CD4-positive, alpha-beta T cell (primary cell): ENCODE measurements around the gene ZBTB22. TPM values are rescaled to one million over a fixed set of nuclear protein-coding genes. Genes with fewer than 3 reads are reported as not detected.

Experiments used
- ATAC-seq: fragments of 200-7000 bp; cut with Tn5 transposase; one replicate; pipeline ENCODE4 v1.10.0; 2022; ENCODE audit warnings: mild to moderate bottlenecking; ENCODE audit not compliant: poor library complexity
- CTCF ChIA-PET: fragments of 350-600 bp; sonication (Branson Sonifier 250); formaldehyde crosslinking; loops from one replicate; lab custom pipeline; 2021; ENCODE audit warnings: antibody characterized with exemption, inconsistent platforms; lab: Charles Lee
- POLR2A ChIA-PET: fragments of 350-600 bp; sonication (Branson Sonifier 250); formaldehyde crosslinking; loops from one replicate; lab custom pipeline; 2021; ENCODE audit warnings: antibody characterized with exemption, inconsistent platforms; lab: Charles Lee
- DNase-seq, 14 experiments: peaks; one replicate each; pipeline ENCODE4 v3.0.0-alpha.2; 2013 to 2020; ENCODE audit warnings: mixed read lengths in 2 of 14
- H3K27ac ChIP-seq, 2 donors: one replicate each; pipeline versions ENCODE4 v1.5.1 to v1.7.0; 2013; ENCODE audit warnings: low read length in 2 of 2, low read depth in 1 of 2, mild to moderate bottlenecking in 1 of 2
- H3K27me3 ChIP-seq, 2 experiments: 1 replicate in 1 of 2; 2 replicates in 1 of 2; pipeline versions ENCODE4 v1.6.1 to v1.7.0; 2013; ENCODE audit warnings: low read length in 2 of 2, control low read depth in 1 of 2, mild to moderate bottlenecking in 1 of 2, moderate library complexity in 1 of 2; ENCODE audit not compliant: insufficient read depth in 2 of 2, control insufficient read depth in 1 of 2
- H3K36me3 ChIP-seq: one replicate; pipeline ENCODE4 v1.6.1; 2013; ENCODE audit warnings: low read length, control low read depth; ENCODE audit not compliant: insufficient read depth
- H3K4me1 ChIP-seq: one replicate; pipeline ENCODE4 v1.6.1; 2013; ENCODE audit warnings: low read length, control low read depth; ENCODE audit not compliant: insufficient read depth
- H3K4me3 ChIP-seq: one replicate; pipeline ENCODE4 v1.5.1; 2013; ENCODE audit warnings: mild to moderate bottlenecking, low read length, moderate library complexity
- H3K9me3 ChIP-seq, 2 experiments: 1 replicate in 1 of 2; 2 replicates in 1 of 2; pipeline versions ENCODE4 v1.6.1 to v1.7.0; 2013; ENCODE audit warnings: low read length in 2 of 2, mild to moderate bottlenecking in 2 of 2, control low read depth in 1 of 2, moderate library complexity in 1 of 2; ENCODE audit not compliant: control insufficient read depth in 1 of 2, insufficient read depth in 1 of 2
- H3K27ac Mint-ChIP-seq: one replicate; pipeline ENCODE4 v1.8.0; 2020; ENCODE audit warnings: mixed read lengths
- H3K27me3 Mint-ChIP-seq: one replicate; pipeline ENCODE4 v1.8.0; 2021; ENCODE audit warnings: mixed read lengths
- H3K36me3 Mint-ChIP-seq: one replicate; pipeline ENCODE4 v1.8.0; 2021; ENCODE audit warnings: low read depth, mixed read lengths
- H3K4me1 Mint-ChIP-seq: one replicate; pipeline ENCODE4 v1.8.0; 2021; ENCODE audit warnings: low read depth, mixed read lengths
- H3K4me3 Mint-ChIP-seq: one replicate; pipeline ENCODE4 v1.8.0; 2020; ENCODE audit warnings: mild to moderate bottlenecking, mixed read lengths
- H3K9me3 Mint-ChIP-seq: one replicate; pipeline ENCODE4 v1.8.0; 2020; ENCODE audit warnings: mixed read lengths
- CTCF ChIP-seq: fragments of 200-600 bp; IDR thresholded peaks from one replicate; pipeline ENCODE4 v1.8.0; 2022; ENCODE audit warnings: antibody characterized with exemption, mild to moderate bottlenecking
- intact Hi-C, 2 experiments: fragments of 100-400 bp; cut with DNase I in 1 of 2; cut with micrococcal nuclease in 1 of 2; formaldehyde crosslinking; loops; one replicate each; pipeline versions ENCODE4 v1.15.1 to v1.9.0; 2023 to 2025; cut with DNase I, micrococcal nuclease
- total RNA-seq, 174 experiments: library from RNA in 2 of 174; stranded (reverse) in 2 of 174; gene quantifications; one replicate each; pipeline ENCODE4 v1.2.3 and lab custom pipeline; 2021 to 2026

The ZBTB22 gene
- total RNA-seq, 2 experiments from 2014 or later, result 11.6 to 13.6 TPM

GRCh38 chr6:33288921-33289783, 28.4 kb downstream of the ZBTB22 start, which contains the start of the genes PFDN6 and WDR46:
Gene PFDN6 (plus strand): TSS chr6:33289601. CDS start chr6:33289857, 256 bp downstream.
Gene WDR46 (minus strand): TSS chr6:33289239. CDS start chr6:33289170, 69 bp downstream.
- intact Hi-C loops, result loop anchor here (1.0 kb wide), 4 partner anchors 9 to 18 kb away; partner anchors contain the start of genes VPS52 (in 2 of the 2), B3GALT4 (in 1 of the 2) and RGL2 (in 1 of the 2)
- CTCF ChIA-PET, result interaction anchor here (0.6 to 2.1 kb wide), 7 partner anchors 10 to 321 kb away, joined by 3 to 14 read pairs (median 4); partner anchors contain the start of genes B3GALT4, RPS18, VPS52 and ZBTB22
- peaks cover 69% of the 10 kb centered on the region for H3K36me3 ChIP-seq

GRCh38 chr6:33288141-33288920, 29.2 kb downstream of the ZBTB22 start:
- CTCF ChIA-PET, result interaction anchor here (0.6 to 2.1 kb wide), 5 partner anchors 11 to 321 kb away, joined by 3 to 14 read pairs (median 4); partner anchors contain the start of genes B3GALT4, RPS18 and VPS52
- intact Hi-C loops, result no loop called here

More at GRCh38 chr6:33288921-33289783, 28.4 kb downstream of the ZBTB22 start, which contains the start of the genes PFDN6 and WDR46:
- no peaks in the 10 kb centered on the region for H3K27me3 ChIP-seq
- H3K27ac Mint-ChIP-seq, result peak within 1 kb of the TSS; percentile 83
- POLR2A ChIA-PET, result interaction anchor here (0.7 to 5.0 kb wide), 20 partner anchors 8 to 1599 kb away, joined by 3 to 105 read pairs (median 5); partner anchors contain the start of genes B3GALT4, CUTA, RGL2 and RPS18
- peak within 1 kb of the TSS; percentile 71 to 83 for H3K27ac ChIP-seq
- DNase-seq (peak; percentile 62 to 92 (median 76)), ATAC-seq (peak; percentile 97)
- peaks cover 75% of the 10 kb centered on the region for H3K36me3 Mint-ChIP-seq
- no peak for TF ChIP-seq CTCF
- peak within 1 kb of the TSS; percentile 97 for H3K4me3 Mint-ChIP-seq
- no peaks in the 10 kb centered on the region for H3K27me3 Mint-ChIP-seq
- H3K9me3 ChIP-seq, result no peaks in the 10 kb centered on the region
- peak within 1 kb of the TSS; percentile 80 for H3K4me3 ChIP-seq
- H3K4me1 ChIP-seq, result peaks cover 39% of the 10 kb centered on the region
- H3K4me1 Mint-ChIP-seq, result peaks cover 45% of the 10 kb centered on the region
- no peaks in the 10 kb centered on the region for H3K9me3 Mint-ChIP-seq

More at GRCh38 chr6:33288141-33288920, 29.2 kb downstream of the ZBTB22 start:
- POLR2A ChIA-PET, result interaction anchor here (0.7 to 5.0 kb wide), 17 partner anchors 7 to 1599 kb away, joined by 3 to 105 read pairs (median 5); partner anchors contain the start of genes B3GALT4, RGL2, RPS18 and TAF11
- Mint-ChIP-seq H3K4me1 (peaks cover 45% of the 10 kb centered on the region), H3K27me3 (no peaks in the 10 kb centered on the region), H3K9me3 (no peaks in the 10 kb centered on the region), H3K36me3 (peaks cover 69% of the 10 kb centered on the region), H3K4me3 (peak overlapping the region; percentile 97), H3K27ac (peak overlapping the region; percentile 83)
- H3K27me3 ChIP-seq, result no peaks in the 10 kb centered on the region
- H3K9me3 ChIP-seq, result no peaks in the 10 kb centered on the region
- DNase-seq (no peak), ATAC-seq (no peak)
- H3K36me3 ChIP-seq, result peaks cover 67% of the 10 kb centered on the region
- peak overlapping the region; percentile 80 for H3K4me3 ChIP-seq
- peaks cover 39% of the 10 kb centered on the region for H3K4me1 ChIP-seq
- TF ChIP-seq CTCF, result no peak
- peak overlapping the region; percentile 71 to 83 for H3K27ac ChIP-seq
